Measurements from ENCODE around the gene XPO4. TPM values are rescaled to one million over a fixed set of nuclear protein-coding genes. Genes with fewer than 3 reads are reported as not detected.
A peak's percentile ranks its signal among the peaks of the same experiment; 100 is the strongest.

Gene XPO4
- total RNA-seq (2016; rRNA removed; fragmentation: Illumina TruSeq; extraction: Trizol) (24.8 and 41.5 TPM in 2 replicates), polyA plus RNA-seq (2011; rRNA removed) (7.0 and 8.4 TPM in 2 replicates), polyA minus RNA-seq (2011; rRNA and poly(A)+ RNA removed; ENCODE audit: low replicate concordance) (9.7 and 16.9 TPM in 2 replicates), Bru-seq, nascent RNA (percentile 85 among the genes with signal in this experiment), BruChase-seq, experiment 1, labeled RNA remaining after a 6-hour chase (percentile 83 among the genes with signal in this experiment), BruChase-seq, experiment 2, labeled RNA remaining after a 2-hour chase (percentile 88 among the genes with signal in this experiment)
- total RNA-seq (2016; cell fraction: cytosol; rRNA removed; fragmentation: Illumina TruSeq; extraction: Trizol; ENCODE audit: low read depth) = 8.7 TPM in 2 replicates
- 24.4 and 40.6 TPM in 2 replicates for total RNA-seq (2016; cell fraction: insoluble cytoplasmic fraction; rRNA removed; fragmentation: Illumina TruSeq; extraction: Trizol)
- total RNA-seq (2016; cell fraction: membrane; rRNA removed; fragmentation: Illumina TruSeq; extraction: Trizol) = 17.5 and 20.5 TPM in 2 replicates
- 36.7 and 39.7 TPM in 2 replicates for total RNA-seq (2016; cell fraction: nucleus; rRNA removed; fragmentation: Illumina TruSeq; extraction: Trizol)
- polyA plus RNA-seq (2011; cell fraction: cytosol; rRNA removed) = 3.0 and 4.8 TPM in 2 replicates
- 7.7 and 8.5 TPM in 2 replicates for polyA plus RNA-seq (2011; cell fraction: nucleus; rRNA removed)
- polyA plus RNA-seq (2012) = 7.8 and 8.5 TPM in 2 replicates
- 1.9 and 2.1 TPM in 2 replicates for polyA plus RNA-seq (2016; cell fraction: cytosol; fragmentation: Illumina TruSeq; extraction: Trizol; ENCODE audit: low read depth)
- polyA plus RNA-seq (2016; cell fraction: insoluble cytoplasmic fraction; fragmentation: Illumina TruSeq; extraction: Trizol; ENCODE audit: low read depth) = 17.3 and 18.6 TPM in 2 replicates
- 4.7 and 5.9 TPM in 2 replicates for polyA plus RNA-seq (2016; cell fraction: membrane; fragmentation: Illumina TruSeq; extraction: Trizol; ENCODE audit: low read depth)
- 21.7 and 22.1 TPM in 2 replicates for polyA plus RNA-seq (2016; cell fraction: nucleus; fragmentation: Illumina TruSeq; extraction: Trizol; ENCODE audit: insufficient read depth, low read depth)
- polyA minus RNA-seq (2011; cell fraction: cytosol; rRNA and poly(A)+ RNA removed) = 14.7 and 15.0 TPM in 2 replicates
- polyA minus RNA-seq (2011; cell fraction: nucleus; rRNA and poly(A)+ RNA removed) = 33.3 and 38.0 TPM in 2 replicates
- long read RNA-seq, experiment 1, full-length matches to known transcripts = 2 of 4 reads
- long read RNA-seq, experiment 1, partial matches to known transcripts = 1 of 4 reads
- long read RNA-seq, experiment 1, other reads (novel, unspliced or antisense) = 1 of 4 reads
- long read RNA-seq, experiment 2, full-length matches to known transcripts = 1 of 29 reads
- long read RNA-seq, experiment 2, partial matches to known transcripts = 5 of 29 reads
- long read RNA-seq, experiment 2, other reads (novel, unspliced or antisense) = 23 of 29 reads

GRCh38 chr13:20902438-20903163, at the start of gene XPO4:
Gene XPO4 (minus strand): TSS chr13:20902746. CDS start chr13:20902738, 8 bp downstream.
- in situ Hi-C loops (cut with HindIII; ENCODE audit: extremely low pct_ligation_motif_present, low pct_unique_long_range_greater_than_20kb) = no loop called here
- H3K9ac ChIP-seq (ENCODE audit: insufficient read depth, low read depth, low read length) = peak within 1 kb of the TSS; percentile 95
- peaks cover 48% of the 10 kb centered on the region for H3K79me2 ChIP-seq (ENCODE audit: insufficient read depth, low read length)
- no peaks in the 10 kb centered on the region; a peak in 1 of 5 replicates for H3K27me3 ChIP-seq (ENCODE audit: control insufficient read depth in 1 of 2, insufficient read depth in 2 of 2, low read length in 2 of 2)
- peak; percentile 93 for ATAC-seq
- BruUV-seq (replicated peaks) = no TSS peak
- H3K27ac ChIP-seq (ENCODE audit: extremely low read length, insufficient read depth, low read length) = peak within 1 kb of the TSS; percentile 91
- H2AFZ ChIP-seq (ENCODE audit: low read length) = peak within 1 kb of the TSS; percentile 63
- peaks cover 0 to 12% of the 10 kb centered on the region in 2 experiments; a peak in 1 of 5 replicates for H3K36me3 ChIP-seq (replicated peaks in 1 of 2; ENCODE audit: control insufficient read depth in 1 of 2, insufficient read depth in 2 of 2, low read length in 2 of 2)
- WGBS (ENCODE audit: low lambda C conversion rate) = 3% methylated on average over 11 of the region's 81 CpGs
- H3K4me1 ChIP-seq (ENCODE audit: insufficient read depth, low read length) = peaks cover 53% of the 10 kb centered on the region
- H4K20me1 ChIP-seq (ENCODE audit: insufficient read depth, low read length) = no peaks in the 10 kb centered on the region
- peak within 1 kb of the TSS; percentile 84 for H3K4me2 ChIP-seq (ENCODE audit: low read depth, low read length)
- FAIRE-seq = no peak
- DNase-seq (ENCODE audit: low spot score) = peak; percentile 59
- H3K9me3 ChIP-seq (ENCODE audit: low read length) = no peaks in the 10 kb centered on the region
- intact Hi-C loops (cut with micrococcal nuclease; ENCODE audit: unreplicated experiment) = loop anchor here (1.0 kb wide), 1 partner anchor 131 kb away; no protein-coding TSS in a partner anchor
- CTCF ChIA-PET (ENCODE audit: low intra/inter-chr PET ratio, low total read pairs) = no interaction called here
- POLR2A ChIA-PET = interaction anchor here (1.0 to 2.2 kb wide), 8 partner anchors 13 to 274 kb away, joined by 3 to 11 read pairs (median 3); partner anchors contain the start of genes LATS2, MRPL57 and SKA3
- peak within 1 kb of the TSS; percentile 70 to 92 (median 83) for H3K4me3 ChIP-seq (replicated peaks in 1 of 3; ENCODE audit: insufficient read depth in 1 of 3, low read depth in 2 of 3, low read length in 3 of 3)
- TF ChIP-seq KDM2A (CRISPR knock-in tag; IDR thresholded peaks at IDR 0.05; ENCODE audit: borderline replicate concordance, low read depth) (no peak; the same call in 1 of the 2 replicates), SMYD3 (CRISPR knock-in tag; IDR thresholded peaks at IDR 0.05) (no peak), ARID3A (IDR thresholded peaks at IDR 0.05; ENCODE audit: low read depth, low read length) (no peak), ZNF264 (CRISPR knock-in tag; IDR thresholded peaks at IDR 0.05) (no peak), RBFOX2 (IDR thresholded peaks at IDR 0.05; ENCODE audit: low read depth, low read length) (peak; percentile 93), FOSL1 (CRISPR knock-in tag; IDR thresholded peaks at IDR 0.05; ENCODE audit: borderline replicate concordance) (no peak), STAT5B (CRISPR knock-in tag; IDR thresholded peaks at IDR 0.05) (no peak), ZNF781 (CRISPR knock-in tag; IDR thresholded peaks at IDR 0.05; ENCODE audit: borderline replicate concordance, not compliant biosample characterization) (no peak)
- TF ChIP-seq, protein P1, sequence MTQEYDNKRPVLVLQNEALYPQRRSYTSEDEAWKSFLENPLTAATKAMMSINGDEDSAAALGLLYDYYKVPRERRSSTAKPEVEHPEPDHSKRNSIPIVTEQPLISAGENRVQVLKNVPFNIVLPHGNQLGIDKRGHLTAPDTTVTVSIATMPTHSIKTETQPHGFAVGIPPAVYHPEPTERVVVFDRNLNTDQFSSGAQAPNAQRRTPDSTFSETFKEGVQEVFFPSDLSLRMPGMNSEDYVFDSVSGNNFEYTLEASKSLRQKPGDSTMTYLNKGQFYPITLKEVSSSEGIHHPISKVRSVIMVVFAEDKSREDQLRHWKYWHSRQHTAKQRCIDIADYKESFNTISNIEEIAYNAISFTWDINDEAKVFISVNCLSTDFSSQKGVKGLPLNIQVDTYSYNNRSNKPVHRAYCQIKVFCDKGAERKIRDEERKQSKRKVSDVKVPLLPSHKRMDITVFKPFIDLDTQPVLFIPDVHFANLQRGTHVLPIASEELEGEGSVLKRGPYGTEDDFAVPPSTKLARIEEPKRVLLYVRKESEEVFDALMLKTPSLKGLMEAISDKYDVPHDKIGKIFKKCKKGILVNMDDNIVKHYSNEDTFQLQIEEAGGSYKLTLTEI (CRISPR knock-in tag; conservative IDR thresholded peaks at IDR 0.05) = no peak
- TF ChIP-seq, protein P2, sequence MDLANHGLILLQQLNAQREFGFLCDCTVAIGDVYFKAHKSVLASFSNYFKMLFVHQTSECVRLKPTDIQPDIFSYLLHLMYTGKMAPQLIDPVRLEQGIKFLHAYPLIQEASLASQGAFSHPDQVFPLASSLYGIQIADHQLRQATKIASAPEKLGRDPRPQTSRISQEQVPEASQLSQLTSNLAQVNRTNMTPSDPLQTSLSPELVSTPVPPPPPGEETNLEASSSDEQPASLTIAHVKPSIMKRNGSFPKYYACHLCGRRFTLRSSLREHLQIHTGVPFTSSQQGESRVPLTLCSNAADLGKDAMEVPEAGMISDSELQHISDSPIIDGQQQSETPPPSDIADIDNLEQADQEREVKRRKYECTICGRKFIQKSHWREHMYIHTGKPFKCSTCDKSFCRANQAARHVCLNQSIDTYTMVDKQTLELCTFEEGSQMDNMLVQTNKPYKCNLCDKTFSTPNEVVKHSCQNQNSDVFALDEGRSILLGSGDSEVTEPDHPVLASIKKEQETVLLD (CRISPR knock-in tag; IDR thresholded peaks at IDR 0.05; ENCODE audit: low read depth) = peak; percentile 34; the same call in 1 of the 2 replicates
- TF ChIP-seq, protein P3, sequence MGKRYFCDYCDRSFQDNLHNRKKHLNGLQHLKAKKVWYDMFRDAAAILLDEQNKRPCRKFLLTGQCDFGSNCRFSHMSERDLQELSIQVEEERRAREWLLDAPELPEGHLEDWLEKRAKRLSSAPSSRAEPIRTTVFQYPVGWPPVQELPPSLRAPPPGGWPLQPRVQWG (CRISPR knock-in tag; IDR thresholded peaks at IDR 0.05; ENCODE audit: borderline replicate concordance, low read depth) = no peak

Data from HepG2 (cell line).